Measurements from ENCODE around the gene NOG.

The NOG gene

GRCh38 chr17:56639517-56639916, 46.0 kb downstream of the NOG start:
- no peak for DNase-seq

GRCh38 chr17:56640116-56640515, 46.6 kb downstream of the NOG start:
- DNase-seq = no peak

GRCh38 chr17:56641373-56641772, 47.9 kb downstream of the NOG start:
- DNase-seq = no peak

GRCh38 chr17:56641894-56642293, 48.4 kb downstream of the NOG start:
- DNase-seq = no peak

GRCh38 chr17:56642424-56642823, 48.9 kb downstream of the NOG start:
- no peak for DNase-seq
